Tibial nerve (tissue), 4 donors: ENCODE results near the gene TAF10. TPM values are rescaled to one million over a fixed set of nuclear protein-coding genes. Genes with fewer than 3 reads are reported as not detected.

Experiments
- DNase-seq, 2 donors: peaks; one replicate each; pipeline ENCODE4 v3.0.0-alpha.2; 2019; ENCODE audit warnings: low spot score in 2 of 2
- H3K27ac ChIP-seq, 4 donors: fragments of 200-600 bp; sonication (generic) in 3 of 4; one replicate each; pipeline ENCODE4 v1.5.1; 2017 to 2019; ENCODE audit warnings: mild to moderate bottlenecking in 1 of 4
- H3K27me3 ChIP-seq, 2 donors: fragments of 200-600 bp; sonication (generic) in 1 of 2; one replicate each; pipeline versions ENCODE4 v1.5.1 to v1.6.0; 2017 to 2019
- H3K36me3 ChIP-seq, 3 donors: fragments of 200-600 bp; sonication (generic); one replicate each; pipeline ENCODE4 v1.5.1; 2018 to 2019
- H3K4me1 ChIP-seq, 4 donors: fragments of 200-600 bp; sonication (generic) in 3 of 4; one replicate each; pipeline ENCODE4 v1.5.1; 2017 to 2019
- H3K4me3 ChIP-seq, 4 donors: fragments of 200-600 bp; sonication (generic) in 3 of 4; one replicate each; pipeline ENCODE4 v1.5.1; 2017 to 2019; ENCODE audit warnings: mild to moderate bottlenecking in 1 of 4, moderate library complexity in 1 of 4
- H3K9me3 ChIP-seq, 4 donors: fragments of 200-600 bp; sonication (generic) in 3 of 4; one replicate each; pipeline ENCODE4 v1.5.1; 2017 to 2019
- EP300 ChIP-seq, 2 donors: sonication (generic); formaldehyde crosslinking; IDR thresholded peaks; one replicate each; pipeline ENCODE4 v1.6.1; 2017; ENCODE audit warnings: antibody characterized with exemption in 2 of 2, mild to moderate bottlenecking in 1 of 2
- POLR2A ChIP-seq, 2 donors: fragments of 450-650 bp; IDR thresholded peaks; one replicate each; pipeline ENCODE4 v1.6.1; 2017; ENCODE audit warnings: antibody characterized with exemption in 2 of 2, mild to moderate bottlenecking in 2 of 2, moderate library complexity in 2 of 2
- WGBS, 2 donors: methylation state at CpG; one replicate each; pipeline ENCODE4 v1.1.5; 2018; 5-methylcytosine and 5-hydroxymethylcytosine counted together
- total RNA-seq, 4 donors: library from RNA; depleted of rRNA; stranded (reverse); fragments of >200 nt; gene quantifications; one replicate each; pipeline ENCODE4 v1.1.0, GENCODE V29; 2016
- TF ChIP-seq, protein P1 (sequence below), 5 experiments: fragments of 200-600 bp in 3 of 5; fragments of 450-650 bp in 2 of 5; sonication (generic) in 3 of 5; IDR thresholded peaks; one replicate each; pipeline ENCODE4 v1.5.1; 2016 to 2019; ENCODE audit warnings: antibody characterized with exemption in 5 of 5, mild to moderate bottlenecking in 3 of 5, moderate library complexity in 2 of 5

Gene TAF10
- total RNA-seq, 4 donors from 2014 or later, result 148 to 235 (median 155) TPM

GRCh38 chr11:6579681-6580080 is 32.3 kb downstream of the TAF10 start:
- Histone ChIP-seq H3K4me3 (no peak overlapping the region), H3K4me1 (peaks cover 0 to 38% (median 16%) of the 10 kb centered on the region in 4 donors), H3K36me3 (peaks cover 0 to 24% (median 0%) of the 10 kb centered on the region in 3 donors), H3K27ac (no peak overlapping the region), H3K9me3 (peaks cover 0 to 25% (median 8%) of the 10 kb centered on the region in 4 donors), H3K27me3 (no peaks in the 10 kb centered on the region)
- no peak for DNase-seq
- WGBS, 2 donors, result 76 to 89% methylated on average over 2 of the region's 2 CpGs
- TF ChIP-seq, protein P1, sequence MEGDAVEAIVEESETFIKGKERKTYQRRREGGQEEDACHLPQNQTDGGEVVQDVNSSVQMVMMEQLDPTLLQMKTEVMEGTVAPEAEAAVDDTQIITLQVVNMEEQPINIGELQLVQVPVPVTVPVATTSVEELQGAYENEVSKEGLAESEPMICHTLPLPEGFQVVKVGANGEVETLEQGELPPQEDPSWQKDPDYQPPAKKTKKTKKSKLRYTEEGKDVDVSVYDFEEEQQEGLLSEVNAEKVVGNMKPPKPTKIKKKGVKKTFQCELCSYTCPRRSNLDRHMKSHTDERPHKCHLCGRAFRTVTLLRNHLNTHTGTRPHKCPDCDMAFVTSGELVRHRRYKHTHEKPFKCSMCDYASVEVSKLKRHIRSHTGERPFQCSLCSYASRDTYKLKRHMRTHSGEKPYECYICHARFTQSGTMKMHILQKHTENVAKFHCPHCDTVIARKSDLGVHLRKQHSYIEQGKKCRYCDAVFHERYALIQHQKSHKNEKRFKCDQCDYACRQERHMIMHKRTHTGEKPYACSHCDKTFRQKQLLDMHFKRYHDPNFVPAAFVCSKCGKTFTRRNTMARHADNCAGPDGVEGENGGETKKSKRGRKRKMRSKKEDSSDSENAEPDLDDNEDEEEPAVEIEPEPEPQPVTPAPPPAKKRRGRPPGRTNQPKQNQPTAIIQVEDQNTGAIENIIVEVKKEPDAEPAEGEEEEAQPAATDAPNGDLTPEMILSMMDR (IDR thresholded peaks at IDR 0.05), result no peak
- TF ChIP-seq POLR2A (IDR thresholded peaks at IDR 0.05), result no peak
- TF ChIP-seq EP300 (IDR thresholded peaks at IDR 0.05), result no peak

DNA sequence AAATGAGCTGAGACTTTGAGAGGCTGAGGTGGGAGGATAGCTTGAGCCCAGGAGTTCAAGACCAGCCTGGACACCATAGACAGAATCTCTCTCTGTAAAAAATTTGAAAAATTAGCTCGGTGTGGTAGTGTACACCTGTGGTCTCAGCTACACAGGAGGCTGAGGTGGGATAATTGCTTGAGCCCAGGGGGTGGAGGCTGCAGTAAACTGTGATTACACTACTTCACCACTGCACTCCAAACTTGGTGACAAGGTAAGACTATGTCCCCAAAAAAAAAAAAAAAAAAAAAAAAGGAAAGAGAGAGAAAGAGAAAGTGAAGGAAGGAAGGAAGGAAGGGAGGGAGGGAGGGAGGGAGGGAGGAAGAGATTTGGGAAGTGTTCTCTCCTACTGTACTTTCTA is 33.9 kb downstream of the TAF10 start:
- TF ChIP-seq POLR2A (IDR thresholded peaks at IDR 0.05), result no peak
- TF ChIP-seq, protein P1 (IDR thresholded peaks at IDR 0.05), result no peak
- no peak for TF ChIP-seq EP300 (IDR thresholded peaks at IDR 0.05)
- Histone ChIP-seq H3K36me3 (peaks cover 0 to 9% (median 0%) of the 10 kb centered on the region in 3 donors), H3K4me3 (no peak overlapping the region), H3K4me1 (peaks cover 0 to 46% (median 16%) of the 10 kb centered on the region in 4 donors), H3K27ac (no peak overlapping the region), H3K27me3 (no peaks in the 10 kb centered on the region), H3K9me3 (peaks cover 0 to 10% (median 1%) of the 10 kb centered on the region in 4 donors)
- DNase-seq, result no peak
- WGBS, 2 donors, result 86% methylated on average over 1 of the region's 1 CpG

DNA sequence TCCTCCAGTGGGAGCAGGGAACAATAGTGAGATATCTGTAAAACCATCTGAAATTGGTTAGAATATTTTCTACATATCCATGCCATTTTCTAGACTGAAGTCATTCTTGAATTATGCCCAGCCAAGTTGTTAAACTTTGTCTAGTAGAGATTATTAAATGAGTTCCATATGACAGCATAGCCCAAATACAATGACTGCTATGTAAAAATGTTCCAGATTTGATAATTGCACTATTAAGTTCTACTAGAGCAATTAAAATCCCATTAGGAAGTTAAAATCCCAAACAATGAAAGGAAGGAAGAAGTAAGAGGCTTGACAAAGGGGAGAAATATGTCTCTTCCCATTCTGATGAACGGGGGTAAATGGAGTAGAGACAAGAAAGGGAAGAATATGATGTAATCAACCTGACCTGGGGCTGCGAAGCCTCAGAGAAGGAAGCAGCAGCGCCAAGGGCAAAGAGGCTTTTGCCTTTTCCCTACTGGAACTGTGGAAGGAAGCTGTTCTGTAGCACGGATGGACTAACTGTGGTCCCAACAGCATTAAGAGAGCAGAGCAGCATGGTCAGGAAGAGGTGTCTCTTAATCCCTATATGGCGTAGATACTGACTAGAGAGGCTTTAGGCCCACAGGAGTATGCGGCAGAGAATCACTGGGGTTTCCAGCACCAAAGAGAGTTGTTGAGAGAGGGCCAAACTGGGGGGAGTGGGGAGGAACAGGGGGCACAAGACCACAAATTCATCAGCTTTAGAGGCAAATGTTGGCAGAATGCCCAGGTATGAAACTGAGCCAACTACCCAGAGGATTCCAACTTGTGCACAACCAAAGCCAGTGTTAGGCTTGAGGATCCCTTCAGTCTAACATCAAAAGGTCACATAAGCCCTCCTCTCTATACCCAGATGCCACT is 35.3 kb downstream of the TAF10 start:
- Histone ChIP-seq H3K4me1 (peaks cover 0 to 52% (median 16%) of the 10 kb centered on the region in 4 donors), H3K27me3 (no peaks in the 10 kb centered on the region), H3K27ac (peak overlapping the region in 2 of 4 donors; percentile 60 to 75), H3K36me3 (peaks cover 0 to 6% (median 0%) of the 10 kb centered on the region in 3 donors), H3K9me3 (peaks cover 0 to 2% (median 0%) of the 10 kb centered on the region in 4 donors), H3K4me3 (no peak overlapping the region)
- DNase-seq, result no peak
- WGBS, 2 donors, result 8 to 14% methylated on average over 5 of the region's 6 CpGs
- TF ChIP-seq EP300 (IDR thresholded peaks at IDR 0.05) (no peak), POLR2A (IDR thresholded peaks at IDR 0.05) (no peak)
- TF ChIP-seq, protein P1 (IDR thresholded peaks at IDR 0.05), result no peak

DNA sequence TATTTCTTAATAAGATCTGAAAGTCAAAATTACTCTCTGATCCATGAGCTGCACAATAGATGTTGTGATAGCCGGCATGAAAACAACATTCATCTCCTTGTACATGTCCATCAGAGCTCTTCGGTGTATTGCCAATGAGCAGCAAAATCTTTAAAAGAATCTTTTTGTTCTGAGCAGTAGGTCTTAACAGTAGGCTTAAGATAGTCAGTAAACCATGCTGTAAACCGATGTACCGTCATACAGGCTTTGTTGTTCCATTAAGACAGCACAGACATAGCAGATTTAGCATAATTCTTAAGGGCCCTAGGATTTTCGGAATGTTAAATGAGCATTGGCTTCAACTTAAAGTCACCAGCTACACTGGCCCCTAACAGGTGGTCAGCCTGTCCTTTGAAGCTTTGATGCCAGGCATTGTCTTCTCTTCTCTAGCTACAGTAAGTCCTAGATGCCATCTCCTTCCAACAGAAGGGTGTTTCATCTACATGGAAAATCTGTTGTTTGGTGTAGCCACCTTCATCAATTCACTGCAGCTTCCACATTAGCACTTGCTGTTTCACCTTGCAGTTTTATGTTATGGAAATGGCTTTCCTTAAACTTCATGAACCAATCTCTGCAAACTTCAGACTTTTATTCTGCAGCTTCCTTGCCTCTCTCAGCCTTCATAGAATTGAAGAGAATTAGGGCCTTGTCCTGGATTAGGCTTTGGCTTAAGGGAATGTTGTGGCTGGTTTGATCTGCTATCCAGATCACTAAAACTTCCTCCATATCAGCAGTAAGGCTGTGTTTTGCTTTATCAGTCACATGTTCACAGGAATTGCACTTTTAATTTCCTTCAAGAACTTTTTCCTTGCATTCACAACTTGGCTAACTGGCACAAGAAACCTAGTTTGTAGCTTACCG is 37.0 kb downstream of the TAF10 start:
- Histone ChIP-seq H3K27me3 (no peaks in the 10 kb centered on the region), H3K4me3 (no peak overlapping the region), H3K36me3 (peaks cover 0 to 17% (median 0%) of the 10 kb centered on the region in 3 donors), H3K4me1 (peaks cover 0 to 55% (median 16%) of the 10 kb centered on the region in 4 donors), H3K27ac (peak overlapping the region in 2 of 4 donors; percentile 60 to 75), H3K9me3 (no peaks in the 10 kb centered on the region)
- TF ChIP-seq EP300 (IDR thresholded peaks at IDR 0.05) (no peak), POLR2A (IDR thresholded peaks at IDR 0.05) (no peak)
- TF ChIP-seq, protein P1 (IDR thresholded peaks at IDR 0.05), result no peak
- 46 to 60% methylated on average over 6 of the region's 6 CpGs for WGBS, 2 donors
- DNase-seq, result no peak
